IPS-20b (cell line): ENCODE measurements around the gene RBM20.

ENCODE experiments used
- H3K27ac ChIP-seq: one replicate; pipeline ENCODE4 v1.5.1; 2013; ENCODE audit warnings: low read length
- H3K27me3 ChIP-seq: 2 replicates; pipeline ENCODE4 v1.6.1; 2013; ENCODE audit warnings: mild to moderate bottlenecking, low read length, inconsistent platforms; ENCODE audit not compliant: insufficient read depth
- H3K36me3 ChIP-seq: 2 replicates; pipeline ENCODE4 v1.6.1; 2013; ENCODE audit warnings: low read depth, mild to moderate bottlenecking, inconsistent platforms, low read length, moderate library complexity; ENCODE audit not compliant: insufficient read depth
- H3K4me1 ChIP-seq: 2 replicates; pipeline ENCODE4 v1.6.1; 2013; ENCODE audit warnings: mild to moderate bottlenecking, control low read depth, inconsistent platforms, low read length, moderate library complexity; ENCODE audit not compliant: insufficient read depth
- H3K4me3 ChIP-seq: 2 replicates; pipeline ENCODE4 v1.5.1; 2013; ENCODE audit warnings: mild to moderate bottlenecking, low read length, inconsistent platforms
- H3K9ac ChIP-seq: 2 replicates; pipeline ENCODE4 v1.6.1; 2013; ENCODE audit warnings: low read depth, mild to moderate bottlenecking, inconsistent platforms, low read length, moderate library complexity
- H3K9me3 ChIP-seq: 2 replicates; pipeline ENCODE4 v1.6.1; 2013; ENCODE audit warnings: mild to moderate bottlenecking, low read depth, low read length, inconsistent platforms; ENCODE audit not compliant: insufficient read depth

RBM20 gene

GRCh38 chr10:110789604-110790433 lies 145.7 kb downstream of the RBM20 start:
- no peaks in the 10 kb centered on the region for H3K27me3 ChIP-seq
- H3K9ac ChIP-seq: no peak overlapping the region
- peaks cover 4% of the 10 kb centered on the region; the same call in 1 of the 2 replicates for H3K4me1 ChIP-seq
- no peak overlapping the region for H3K4me3 ChIP-seq
- H3K27ac ChIP-seq: no peak overlapping the region
- no peaks in the 10 kb centered on the region for H3K9me3 ChIP-seq
- no peaks in the 10 kb centered on the region for H3K36me3 ChIP-seq

DNA sequence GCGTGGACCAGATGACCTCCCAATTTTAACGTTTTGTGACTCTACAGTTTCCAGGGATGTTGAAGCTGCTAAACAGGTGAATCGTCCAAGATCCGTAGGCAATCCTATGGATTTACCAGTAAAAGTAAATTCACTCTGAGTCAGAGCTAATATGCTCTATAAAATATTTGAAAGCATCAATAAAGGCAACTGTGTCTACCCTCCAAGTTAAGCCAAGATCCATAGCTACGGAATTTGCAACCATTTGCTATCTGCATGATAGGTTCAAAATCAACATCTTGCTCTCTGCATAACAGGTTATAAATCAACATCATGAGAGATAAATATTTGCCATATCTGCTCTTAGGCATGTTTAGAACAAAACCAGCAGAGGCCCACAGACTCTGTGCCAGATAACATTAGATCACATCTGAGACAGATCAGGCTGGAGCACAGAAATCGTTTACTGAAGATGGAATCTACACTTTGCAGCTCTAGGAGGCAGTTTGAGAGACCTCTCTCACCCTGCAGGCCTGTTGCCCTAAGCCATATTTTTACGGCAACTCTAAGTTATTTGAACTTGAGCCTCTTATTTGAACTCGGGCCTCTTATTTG lies 146.9 kb downstream of the RBM20 start:
- Histone ChIP-seq H3K27me3 (no peaks in the 10 kb centered on the region), H3K9me3 (no peaks in the 10 kb centered on the region), H3K36me3 (no peaks in the 10 kb centered on the region), H3K4me3 (no peak overlapping the region), H3K4me1 (peaks cover 4% of the 10 kb centered on the region; the same call in 1 of the 2 replicates), H3K27ac (no peak overlapping the region), H3K9ac (no peak overlapping the region)

- H3K4me1 ChIP-seq: no peaks in the 10 kb centered on the region; the same call in 1 of the 2 replicates
- no peak overlapping the region for H3K4me3 ChIP-seq
- no peaks in the 10 kb centered on the region for H3K27me3 ChIP-seq
- no peak overlapping the region for H3K9ac ChIP-seq
- H3K36me3 ChIP-seq: no peaks in the 10 kb centered on the region
- H3K9me3 ChIP-seq: no peaks in the 10 kb centered on the region
- H3K27ac ChIP-seq: no peak overlapping the region
Observed at GRCh38 chr10:110791541-110792073, 147.5 kb downstream of the RBM20 start.

GRCh38 chr10:110792476-110793125 lies 148.5 kb downstream of the RBM20 start:
- Histone ChIP-seq H3K36me3 (no peaks in the 10 kb centered on the region), H3K9me3 (no peaks in the 10 kb centered on the region), H3K27ac (no peak overlapping the region), H3K27me3 (no peaks in the 10 kb centered on the region), H3K4me3 (no peak overlapping the region), H3K9ac (no peak overlapping the region), H3K4me1 (no peaks in the 10 kb centered on the region)

DNA sequence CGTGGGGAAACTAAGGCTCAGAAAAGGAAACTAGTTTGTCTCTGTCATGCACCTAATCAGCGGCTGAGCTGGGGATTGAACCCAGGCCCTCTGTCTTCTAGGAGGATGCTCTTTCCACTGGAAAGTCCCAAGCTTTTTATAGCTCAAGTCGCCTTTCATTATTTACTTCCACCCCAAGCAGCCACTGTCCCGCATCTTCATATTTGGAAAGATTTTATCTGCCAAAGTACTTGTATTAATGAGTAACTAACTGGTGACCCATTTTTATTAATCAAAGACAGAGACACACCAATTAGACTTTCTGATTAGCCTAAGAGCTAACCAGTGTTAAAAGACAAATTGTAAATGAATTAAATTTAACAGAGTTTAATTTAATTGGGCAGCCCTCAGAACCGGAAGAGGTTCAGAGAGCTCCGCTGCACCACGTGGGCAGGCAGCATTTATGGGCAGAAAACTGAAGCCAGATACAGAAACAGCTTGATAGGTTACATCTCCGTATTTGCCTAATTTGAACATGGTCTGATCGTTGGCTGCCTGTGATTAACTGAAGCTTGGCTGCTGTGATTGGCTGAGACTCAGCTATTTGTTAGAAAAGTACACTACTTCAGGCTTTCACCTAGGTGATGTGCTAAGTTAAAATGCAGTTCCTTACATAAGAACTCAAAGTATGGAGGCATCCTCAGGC lies 149.1 kb downstream of the RBM20 start:
- no peaks in the 10 kb centered on the region for H3K27me3 ChIP-seq
- H3K9me3 ChIP-seq: no peaks in the 10 kb centered on the region
- H3K27ac ChIP-seq: no peak overlapping the region
- no peak overlapping the region for H3K4me3 ChIP-seq
- no peaks in the 10 kb centered on the region for H3K4me1 ChIP-seq
- H3K36me3 ChIP-seq: no peaks in the 10 kb centered on the region
- no peak overlapping the region for H3K9ac ChIP-seq

- Histone ChIP-seq H3K9ac (no peak overlapping the region), H3K4me1 (no peaks in the 10 kb centered on the region)
Observed at GRCh38 chr10:110793886-110794285, 149.8 kb downstream of the RBM20 start.

GRCh38 chr10:110794808-110795207 lies 150.7 kb downstream of the RBM20 start:
- Histone ChIP-seq H3K9me3 (no peaks in the 10 kb centered on the region), H3K36me3 (no peaks in the 10 kb centered on the region), H3K4me1 (no peaks in the 10 kb centered on the region), H3K27ac (no peak overlapping the region), H3K27me3 (no peaks in the 10 kb centered on the region), H3K9ac (no peak overlapping the region), H3K4me3 (no peak overlapping the region)

More at GRCh38 chr10:110793886-110794285, 149.8 kb downstream of the RBM20 start:
- no peak overlapping the region for H3K4me3 ChIP-seq
- no peaks in the 10 kb centered on the region for H3K9me3 ChIP-seq
- no peaks in the 10 kb centered on the region for H3K27me3 ChIP-seq
- H3K27ac ChIP-seq: no peak overlapping the region
- no peaks in the 10 kb centered on the region for H3K36me3 ChIP-seq

- Histone ChIP-seq H3K9me3 (no peaks in the 10 kb centered on the region), H3K4me1 (no peaks in the 10 kb centered on the region), H3K27ac (no peak overlapping the region)
Observed at GRCh38 chr10:110797416-110797815, 153.3 kb downstream of the RBM20 start.

DNA sequence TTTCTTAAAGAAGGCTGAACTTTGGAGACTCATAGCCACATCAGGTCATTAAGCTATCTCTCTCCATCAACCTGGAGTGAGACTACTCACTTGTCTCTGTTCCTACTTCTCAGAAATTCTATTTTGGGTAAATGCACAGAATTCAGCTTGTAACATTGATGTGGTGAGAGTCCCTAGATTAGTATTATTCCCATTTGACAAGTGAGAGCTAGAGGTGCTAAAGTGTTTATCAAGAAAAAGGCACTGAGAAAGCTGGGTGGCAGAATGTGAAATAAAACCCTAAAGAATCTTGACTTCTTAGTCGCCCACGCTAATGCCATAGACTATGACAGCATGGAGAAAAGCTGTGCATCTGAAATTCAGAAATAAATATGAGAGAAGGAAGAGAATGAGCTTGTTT lies 154.2 kb downstream of the RBM20 start:
- Histone ChIP-seq H3K4me3 (no peak overlapping the region), H3K27me3 (no peaks in the 10 kb centered on the region), H3K4me1 (no peaks in the 10 kb centered on the region), H3K9ac (no peak overlapping the region), H3K27ac (no peak overlapping the region), H3K36me3 (no peaks in the 10 kb centered on the region), H3K9me3 (no peaks in the 10 kb centered on the region)

More at GRCh38 chr10:110797416-110797815, 153.3 kb downstream of the RBM20 start:
- H3K9ac ChIP-seq: no peak overlapping the region
- H3K4me3 ChIP-seq: no peak overlapping the region
- no peaks in the 10 kb centered on the region for H3K27me3 ChIP-seq
- no peaks in the 10 kb centered on the region for H3K36me3 ChIP-seq

DNA sequence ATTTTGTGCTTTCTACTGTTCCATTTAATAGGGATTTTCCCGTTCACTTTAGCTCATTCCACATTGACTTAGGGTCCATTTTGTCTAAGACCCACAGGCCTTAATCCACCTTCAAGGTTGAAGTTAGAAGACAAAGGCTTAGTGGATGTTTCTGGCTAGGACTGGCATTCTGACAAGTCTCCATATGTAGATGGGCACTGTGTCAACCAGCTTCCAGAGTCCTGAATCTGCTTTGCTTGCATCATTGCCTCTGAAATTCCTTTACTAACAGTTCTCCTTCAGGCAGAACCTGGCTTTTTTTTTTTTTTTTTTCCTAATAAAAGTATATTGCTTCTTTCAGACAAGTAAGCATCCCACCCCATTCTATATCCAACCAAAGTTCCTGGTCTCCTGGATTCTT lies 158.0 kb downstream of the RBM20 start:
- 0 out of 2 replicates have a peak, but pooled peaks cover 2% of the 10 kb centered on the region for H3K4me1 ChIP-seq
- H3K9me3 ChIP-seq: no peaks in the 10 kb centered on the region
- H3K27me3 ChIP-seq: no peaks in the 10 kb centered on the region
- H3K36me3 ChIP-seq: no peaks in the 10 kb centered on the region
- H3K4me3 ChIP-seq: no peak overlapping the region
- H3K27ac ChIP-seq: no peak overlapping the region
- H3K9ac ChIP-seq: no peak overlapping the region

GRCh38 chr10:110802551-110803238 lies 158.6 kb downstream of the RBM20 start:
- H3K27me3 ChIP-seq: no peaks in the 10 kb centered on the region
- no peaks in the 10 kb centered on the region for H3K36me3 ChIP-seq
- no peak overlapping the region for H3K9ac ChIP-seq
- H3K4me3 ChIP-seq: no peak overlapping the region
- 0 out of 2 replicates have a peak, but pooled peaks cover 2% of the 10 kb centered on the region for H3K4me1 ChIP-seq
- H3K27ac ChIP-seq: no peak overlapping the region
- no peaks in the 10 kb centered on the region for H3K9me3 ChIP-seq
